ENCODE measurements around the gene MAGI2.

MAGI2 gene

DNA sequence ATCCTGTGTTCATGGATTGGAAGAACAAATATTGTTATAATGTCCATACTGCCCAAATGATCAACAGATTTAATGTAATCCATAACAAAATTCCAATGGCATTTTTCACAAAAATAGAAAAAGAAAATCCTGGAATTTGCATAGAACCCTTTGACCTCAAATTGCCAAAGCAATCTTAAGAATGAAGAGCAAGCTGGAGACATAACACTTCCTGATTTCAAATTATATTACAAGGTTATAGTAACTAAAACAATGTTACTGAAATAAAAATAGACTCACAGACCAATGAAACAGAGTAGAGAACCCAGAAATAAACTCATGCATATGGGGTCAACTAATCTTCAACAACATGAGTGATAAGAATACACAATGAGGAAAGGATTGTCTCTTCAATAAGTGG lies 1352.4 kb downstream of the MAGI2 start:
- no peak for DNase-seq

- DNase-seq, result no peak
Measured at GRCh38 chr7:78099715-78100394, 1353.6 kb downstream of the MAGI2 start.

DNA sequence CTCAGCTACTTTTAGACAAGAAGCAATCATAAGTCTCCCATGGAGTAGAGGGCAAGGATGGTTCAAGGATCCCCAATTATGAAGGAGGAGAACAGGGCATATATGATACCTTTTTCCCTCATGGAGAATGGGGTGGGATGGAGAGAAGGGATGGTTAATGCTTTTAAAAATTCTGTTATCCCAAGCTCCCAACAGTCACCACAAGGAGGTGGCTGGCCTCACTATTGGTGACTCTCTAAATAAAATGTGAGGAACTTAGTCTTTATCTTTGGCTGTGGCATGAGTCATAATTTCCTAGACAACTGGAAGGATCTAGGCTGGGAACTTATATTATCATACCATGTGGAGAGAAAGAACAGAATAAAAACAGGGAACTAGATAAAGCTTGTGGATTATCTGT lies 1357.9 kb downstream of the MAGI2 start:
- DNase-seq, result no peak

- no peak for DNase-seq
Measured at GRCh38 chr7:78092331-78092730, 1361.1 kb downstream of the MAGI2 start.

DNA sequence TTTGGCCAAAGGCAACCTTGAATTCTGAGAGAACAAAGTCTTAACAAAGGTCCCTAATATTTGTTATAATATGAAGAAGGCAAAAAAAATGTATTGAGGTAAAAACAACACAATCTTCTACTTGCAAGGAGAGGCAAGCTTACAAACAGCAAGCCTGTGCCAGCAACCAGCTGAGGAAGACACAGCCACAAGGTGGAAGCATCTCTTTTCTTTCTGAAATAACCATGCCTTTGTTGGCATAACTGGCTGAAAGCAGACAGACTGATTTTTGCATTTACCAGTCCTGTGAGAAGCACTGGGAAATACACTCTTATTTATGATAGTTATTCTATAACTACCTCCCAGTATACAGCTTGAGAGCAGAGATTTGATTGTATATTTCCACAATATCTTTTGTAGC lies 1362.9 kb downstream of the MAGI2 start:
- DNase-seq, result no peak

DNA sequence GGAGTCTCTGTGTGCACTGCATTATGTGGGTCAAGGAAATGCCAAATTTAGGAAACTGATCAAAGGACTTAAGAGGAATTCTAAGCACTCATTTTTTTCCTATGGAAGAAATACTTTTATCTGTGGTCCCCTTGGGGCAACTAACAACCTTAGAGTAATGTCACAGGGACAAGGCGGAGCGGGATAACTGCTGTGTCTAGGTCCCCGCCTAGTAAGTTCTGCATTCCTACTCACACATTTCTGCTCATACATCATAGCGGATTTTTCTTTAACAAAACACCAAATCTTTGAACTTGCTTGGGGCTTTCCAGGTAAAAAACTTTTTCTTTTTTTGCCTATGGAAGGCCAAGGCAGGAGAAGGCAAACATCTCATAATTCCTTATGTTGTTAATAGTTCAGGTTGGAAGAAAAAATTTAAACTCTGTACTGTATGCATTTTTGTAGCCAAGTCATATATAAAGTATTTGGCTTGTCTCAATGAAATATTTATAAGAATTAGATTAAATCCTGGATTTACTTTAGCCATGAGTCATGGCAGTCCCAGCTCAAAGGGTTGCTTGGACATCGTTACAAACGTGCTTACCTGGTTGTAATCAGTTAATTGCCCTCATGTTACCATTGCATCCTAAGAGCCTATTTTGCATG lies 1369.9 kb downstream of the MAGI2 start:
- no peak for DNase-seq

DNA sequence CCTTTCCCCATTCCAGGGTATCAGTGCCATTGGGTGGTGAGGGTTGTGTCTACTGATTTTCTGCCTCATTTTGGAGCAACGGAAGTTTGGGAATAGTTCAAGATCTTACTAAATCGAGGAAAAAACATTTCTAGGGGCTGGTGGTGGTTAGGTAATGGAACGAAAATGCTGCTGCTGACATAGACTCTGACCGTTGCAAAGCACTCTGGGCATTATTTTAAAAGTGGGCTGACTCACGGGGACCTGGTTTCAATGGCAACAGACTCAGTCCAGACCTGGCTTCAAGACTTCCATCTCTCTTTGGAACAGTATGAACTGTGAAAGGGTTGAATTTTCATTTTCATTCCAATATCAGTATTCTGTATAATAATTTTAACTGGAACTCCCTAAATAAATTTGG lies 1370.9 kb downstream of the MAGI2 start:
- no peak for DNase-seq

DNA sequence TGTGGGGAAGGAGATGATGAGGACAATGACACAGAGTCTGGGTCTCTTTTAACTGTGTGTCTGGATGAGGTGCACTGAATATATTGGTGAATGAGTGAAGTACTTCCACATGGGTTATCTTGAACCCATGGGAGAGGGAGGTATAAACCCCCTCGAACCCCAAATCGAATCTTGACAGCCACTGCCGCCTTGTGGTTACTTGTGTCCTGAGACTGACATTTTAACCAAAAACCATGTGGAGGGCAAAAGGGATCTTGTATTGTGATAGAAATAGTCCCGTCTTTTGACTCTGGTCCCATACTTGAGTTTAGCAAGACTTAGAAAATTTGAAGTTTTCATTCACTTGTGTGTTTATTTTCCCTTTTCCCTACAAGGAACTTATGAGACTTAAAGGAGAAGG lies 1371.6 kb downstream of the MAGI2 start:
- no peak for DNase-seq

- DNase-seq, result no peak
Measured at GRCh38 chr7:78081344-78081743, 1372.1 kb downstream of the MAGI2 start.

GRCh38 chr7:78080811-78081210 lies 1372.7 kb downstream of the MAGI2 start:
- DNase-seq, result no peak

DNA sequence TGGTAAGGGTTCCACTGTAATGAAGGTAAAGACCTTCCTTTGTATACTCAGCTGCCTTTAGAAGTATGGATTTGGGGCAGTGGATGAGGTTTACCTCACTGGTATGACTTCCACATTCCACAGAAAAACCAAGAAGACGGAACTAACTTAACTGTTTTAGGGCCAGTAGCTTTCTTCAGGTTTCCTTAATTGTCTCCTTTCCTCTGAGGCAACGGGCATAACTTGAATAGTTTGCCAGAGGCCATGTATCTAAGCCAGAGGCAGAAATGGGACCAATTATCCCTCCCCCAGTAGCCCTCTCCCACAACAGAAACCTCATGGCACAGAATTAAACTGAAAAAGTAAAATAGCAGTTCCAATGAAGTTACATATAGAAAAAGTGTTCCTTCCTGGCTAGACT lies 1373.2 kb downstream of the MAGI2 start:
- DNase-seq, result no peak

- no peak for DNase-seq
Measured at GRCh38 chr7:78074713-78075112, 1378.8 kb downstream of the MAGI2 start.

DNA sequence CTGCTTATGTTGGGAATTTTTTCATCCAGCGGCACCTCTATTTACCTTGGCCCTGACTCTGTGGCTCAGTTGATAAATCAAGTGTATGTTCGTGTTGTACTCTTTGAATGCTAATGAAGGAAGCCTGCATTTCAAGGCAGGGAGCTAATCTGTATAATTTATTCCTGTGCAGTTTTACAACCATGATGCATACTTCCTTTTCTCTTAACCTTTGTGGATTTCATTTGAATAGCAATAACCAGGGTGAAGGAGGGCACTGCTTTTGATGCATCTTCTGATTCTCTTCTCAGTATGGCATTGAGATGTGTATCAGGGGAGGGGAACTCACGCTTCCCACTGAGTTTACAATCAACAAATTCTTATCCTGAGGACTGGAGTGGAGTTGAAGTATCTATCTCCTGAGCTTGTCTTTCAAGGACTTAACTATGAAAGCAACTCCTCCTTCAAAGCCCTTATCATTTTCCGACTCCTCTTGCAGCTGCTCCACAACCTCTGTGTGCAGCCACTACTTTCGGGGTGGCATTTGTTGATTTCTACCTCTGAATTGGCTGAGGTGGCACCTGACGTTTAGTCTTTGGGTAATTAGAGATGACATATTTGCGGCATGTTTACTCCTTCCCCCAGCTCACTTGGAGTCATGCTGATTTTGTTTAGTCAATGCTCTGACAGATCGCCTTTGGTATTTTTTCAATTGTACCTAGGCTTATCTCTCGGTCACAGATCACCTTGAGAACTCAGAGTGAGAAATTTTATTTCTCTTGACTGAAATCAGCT lies 1379.7 kb downstream of the MAGI2 start:
- DNase-seq, result peak; percentile 36 to 79

GRCh38 chr7:78072201-78072590 lies 1381.3 kb downstream of the MAGI2 start:
- DNase-seq, result no peak

GRCh38 chr7:78071491-78072200 lies 1381.8 kb downstream of the MAGI2 start:
- no peak for DNase-seq

DNA sequence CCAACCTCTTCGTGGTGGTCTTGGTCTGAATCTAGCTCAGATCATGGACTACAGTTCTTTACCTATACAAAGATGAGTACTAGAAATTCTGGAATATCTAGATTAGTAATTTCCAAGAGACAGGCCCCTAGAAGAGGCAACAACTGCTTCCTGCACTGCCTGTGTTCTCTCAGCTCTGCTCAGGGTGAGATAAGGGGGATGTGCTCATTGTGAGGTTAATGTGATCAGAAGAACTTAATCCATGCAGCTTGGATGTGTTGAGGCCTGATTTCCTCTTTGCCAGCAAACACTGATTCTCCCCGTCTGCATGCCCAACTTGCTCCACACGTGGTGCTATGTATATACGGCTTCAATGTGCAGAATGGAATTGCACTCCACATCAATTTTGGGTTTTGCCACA lies 1386.9 kb downstream of the MAGI2 start:
- DNase-seq, result no peak

- DNase-seq, result no peak
Measured at GRCh38 chr7:78063758-78064157, 1389.7 kb downstream of the MAGI2 start.

GRCh38 chr7:78062214-78062613 lies 1391.3 kb downstream of the MAGI2 start:
- DNase-seq, result no peak

GRCh38 chr7:78057571-78057970 lies 1395.9 kb downstream of the MAGI2 start:
- DNase-seq, result no peak

DNA sequence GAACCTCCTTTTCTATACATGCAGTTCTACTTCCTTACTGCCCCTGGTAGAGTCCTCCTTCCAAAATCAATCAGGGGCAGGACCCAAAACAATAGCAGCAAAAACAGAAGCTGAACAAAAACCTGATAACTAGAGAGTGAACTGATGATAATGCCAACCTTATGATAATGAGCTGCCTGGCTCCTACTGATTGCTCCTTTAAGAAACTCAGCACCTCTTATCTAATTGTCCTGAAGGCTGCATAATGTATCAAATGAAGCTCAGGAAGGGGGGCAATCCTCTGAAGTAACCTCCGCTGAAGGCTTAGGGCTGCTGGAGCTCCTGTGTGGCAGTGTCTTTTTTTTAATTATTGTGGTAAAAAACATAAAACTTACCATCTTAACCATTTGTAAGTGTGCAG lies 1397.9 kb downstream of the MAGI2 start:
- no peak for DNase-seq

DNA sequence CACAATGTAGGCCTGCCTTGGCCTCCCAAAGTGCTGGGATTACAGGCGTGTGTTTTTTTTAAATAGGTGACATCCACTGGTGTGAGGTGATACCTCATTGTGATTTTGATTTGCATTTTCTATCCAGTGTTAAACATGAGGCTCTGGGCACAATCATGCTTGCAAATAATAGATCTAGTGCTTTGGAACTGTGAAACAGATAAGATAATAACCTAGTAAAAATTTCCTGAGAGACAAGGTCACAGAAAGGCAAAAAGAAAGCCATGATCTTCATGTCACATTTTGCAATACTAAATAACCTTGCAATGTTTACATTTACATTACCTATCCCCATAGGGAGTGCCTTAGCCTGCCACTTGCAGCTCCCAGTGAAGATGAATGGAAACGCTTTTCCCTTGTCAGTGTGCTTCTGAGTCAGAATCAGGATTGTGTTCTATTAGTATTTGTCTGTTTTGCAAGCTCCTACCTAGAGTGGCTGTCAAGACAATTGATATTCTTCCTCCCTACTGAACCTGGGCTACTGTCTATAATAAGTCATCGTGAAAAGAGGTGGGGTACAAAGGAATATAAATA lies 1398.4 kb downstream of the MAGI2 start:
- DNase-seq, result no peak

DNA sequence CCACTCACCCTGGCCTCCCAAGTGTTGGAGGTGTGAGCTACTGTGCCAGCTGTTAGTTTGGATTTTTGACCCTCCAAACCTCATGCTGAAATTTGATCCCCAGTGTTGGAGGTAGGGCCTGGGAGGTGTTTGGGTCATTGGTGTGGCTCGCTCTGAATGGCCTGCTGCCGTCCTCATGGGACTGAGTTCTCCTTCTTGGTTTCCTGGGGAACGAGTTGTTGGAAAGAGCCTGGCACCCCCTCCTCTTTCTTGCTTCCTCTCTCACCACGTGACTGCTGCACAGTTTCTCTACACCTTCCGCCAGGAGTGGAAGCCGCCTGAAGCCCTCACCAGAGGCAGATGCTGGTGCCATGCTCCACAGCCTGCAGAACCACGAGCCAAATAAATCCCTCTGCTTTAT lies 1401.4 kb downstream of the MAGI2 start:
- DNase-seq, result no peak

GRCh38 chr7:78047800-78048199 lies 1405.7 kb downstream of the MAGI2 start:
- DNase-seq, result no peak
